ENCODE data around the gene NFE2L1.
"Not testable (repeated sequence)": the region's sequence is repeated elsewhere in the genome, so short reads cannot be mapped to it uniquely, and the experiment has no call there.

GRCh38 chr17:48067808-48068207, 19.6 kb downstream of the NFE2L1 start:
- TF ChIP-seq CTCF (IDR thresholded peaks at IDR 0.05); USF2 (IDR thresholded peaks at IDR 0.05); POLR2A (IDR thresholded peaks at IDR 0.05; ENCODE audit: low read length); CHD2 (IDR thresholded peaks at IDR 0.05; ENCODE audit: low read length, partially characterized antibody); EP300 (IDR thresholded peaks at IDR 0.05); PBX3 (IDR thresholded peaks at IDR 0.05); RAD21 (conservative IDR thresholded peaks at IDR 0.05 in 1 of 2, IDR thresholded peaks at IDR 0.05 in 1 of 2); BHLHE40 (IDR thresholded peaks at IDR 0.05; ENCODE audit: low read depth, low read length); REST (IDR thresholded peaks at IDR 0.05); JUN (IDR thresholded peaks at IDR 0.05); MAX (IDR thresholded peaks at IDR 0.05); ZFP36 (IDR thresholded peaks at IDR 0.05; ENCODE audit: borderline replicate concordance, partially characterized antibody); MYC (IDR thresholded peaks at IDR 0.05; ENCODE audit: borderline replicate concordance, low read length): not testable (repeated sequence)

Measured in A549 (cell line).